HepG2 (cell line): ENCODE measurements around the gene PIK3IP1. TPM values are rescaled to one million over a fixed set of nuclear protein-coding genes. Genes with fewer than 3 reads are reported as not detected.
A peak's percentile ranks its signal among the peaks of the same experiment; 100 is the strongest.

Experiments
- AKAP8 ChIP-seq: sonication (generic); formaldehyde crosslinking; IDR thresholded peaks from 2 replicates; pipeline ENCODE4 v1.5.1; 2020; ENCODE audit warnings: mild to moderate bottlenecking, missing genetic modification reagents
- DMAP1 ChIP-seq: IDR thresholded peaks from 2 replicates; pipeline ENCODE4 v1.6.1; 2016
- EHMT2 ChIP-seq: fragments of 200-600 bp; sonication (generic); IDR thresholded peaks from 2 replicates; pipeline ENCODE4 v1.7.0; 2017; ENCODE audit warnings: antibody characterized with exemption, low read depth, low read length, borderline replicate concordance
- FOXA3 ChIP-seq: IDR thresholded peaks from 2 replicates; pipeline ENCODE4 v1.6.1; 2016; ENCODE audit warnings: missing genetic modification reagents, missing compliant biosample characterization
- FOXP1 ChIP-seq, 2 experiments: fragments of 450-650 bp in 1 of 2; IDR thresholded peaks; 2 replicates each; pipeline ENCODE4 v1.6.1; 2017 to 2018; ENCODE audit warnings: antibody characterized with exemption in 1 of 2
- GABPB1 ChIP-seq: IDR thresholded peaks from 2 replicates; pipeline ENCODE4 v1.6.1; 2016; ENCODE audit warnings: mild to moderate bottlenecking, missing genetic modification reagents, moderate library complexity, missing compliant biosample characterization
- GRHL1 ChIP-seq: sonication (generic); formaldehyde crosslinking; conservative IDR thresholded peaks from 2 replicates; pipeline ENCODE4 v1.8.0; 2022; ENCODE audit warnings: missing genetic modification reagents
- GTF2F1 ChIP-seq: fragments of 150-350 bp; IDR thresholded peaks from 2 replicates; pipeline ENCODE4 v1.6.1; 2014; ENCODE audit warnings: low read length
- KAT2B ChIP-seq: fragments of 150-350 bp; IDR thresholded peaks from 2 replicates; pipeline ENCODE4 v1.6.1; 2014; ENCODE audit warnings: low read depth, low read length, borderline replicate concordance
- KDM5B ChIP-seq: sonication (generic); formaldehyde crosslinking; IDR thresholded peaks from 2 replicates; pipeline ENCODE4 v1.4.0; 2020; ENCODE audit warnings: missing genetic modification reagents, mild to moderate bottlenecking, borderline replicate concordance
- KLF16 ChIP-seq, 2 experiments: sonication (generic) in 1 of 2; formaldehyde crosslinking in 1 of 2; IDR thresholded peaks; 2 replicates each; pipeline versions ENCODE4 v1.6.1 to v1.8.0; 2016 to 2023; ENCODE audit warnings: missing genetic modification reagents in 2 of 2, missing compliant biosample characterization in 1 of 2
- MAX ChIP-seq: IDR thresholded peaks from 2 replicates; pipeline ENCODE4 v1.6.1; 2012; ENCODE audit warnings: inconsistent platforms
- MAZ ChIP-seq, 2 experiments: sonication (generic) in 1 of 2; formaldehyde crosslinking in 1 of 2; IDR thresholded peaks; 2 replicates each; pipeline versions ENCODE4 v1.5.0 to v1.6.1; 2012 to 2020; ENCODE audit warnings: low read depth in 2 of 2, mild to moderate bottlenecking in 2 of 2, borderline replicate concordance in 1 of 2, improper control_type of control experiment in 1 of 2, low read length in 1 of 2, missing genetic modification reagents in 1 of 2, moderate library complexity in 1 of 2
- MTF2 ChIP-seq: sonication (generic); formaldehyde crosslinking; IDR thresholded peaks from 2 replicates; pipeline ENCODE4 v1.5.0; 2020; ENCODE audit warnings: missing genetic modification reagents, borderline replicate concordance
- MXI1 ChIP-seq: IDR thresholded peaks from 3 replicates; pipeline ENCODE4 v1.6.1; 2012; ENCODE audit warnings: low read depth, low read length, inconsistent platforms, borderline replicate concordance
- NFE2L2 ChIP-seq: fragments of 150-350 bp; IDR thresholded peaks from 2 replicates; pipeline ENCODE4 v1.6.1; 2014; ENCODE audit warnings: low read length
- PHF8 ChIP-seq: sonication (generic); formaldehyde crosslinking; IDR thresholded peaks from 2 replicates; pipeline ENCODE4 v1.5.0; 2020; ENCODE audit warnings: missing genetic modification reagents
- POLR2G ChIP-seq: fragments of 200-400 bp; formaldehyde crosslinking; IDR thresholded peaks from 2 replicates; pipeline ENCODE4 v1.6.1; 2018; ENCODE audit warnings: mild to moderate bottlenecking, low read depth, low read length, moderate library complexity
- REXO4 ChIP-seq: sonication (generic); formaldehyde crosslinking; IDR thresholded peaks from 2 replicates; pipeline ENCODE4 v1.8.0; 2022; ENCODE audit warnings: missing genetic modification reagents, mild to moderate bottlenecking, borderline replicate concordance
- SPEN ChIP-seq: sonication (generic); formaldehyde crosslinking; IDR thresholded peaks from 2 replicates; pipeline ENCODE4 v1.5.1; 2020; ENCODE audit warnings: low read depth, mild to moderate bottlenecking, missing genetic modification reagents
- TFDP1 ChIP-seq: IDR thresholded peaks from 2 replicates; pipeline ENCODE4 v1.6.1; 2016; ENCODE audit warnings: missing compliant biosample characterization, missing genetic modification reagents, borderline replicate concordance
- ZNF34 ChIP-seq: sonication (generic); formaldehyde crosslinking; IDR thresholded peaks from 2 replicates; pipeline ENCODE4 v1.4.0; 2020; ENCODE audit warnings: mild to moderate bottlenecking, missing genetic modification reagents, borderline replicate concordance
- ZNF556 ChIP-seq: sonication (generic); formaldehyde crosslinking; IDR thresholded peaks from 2 replicates; pipeline ENCODE4 v1.4.0; 2020; ENCODE audit warnings: mild to moderate bottlenecking, missing genetic modification reagents, borderline replicate concordance
- ZNF569 ChIP-seq: sonication (generic); formaldehyde crosslinking; IDR thresholded peaks from 2 replicates; pipeline ENCODE4 v1.5.0; 2020; ENCODE audit warnings: mild to moderate bottlenecking, missing genetic modification reagents, moderate library complexity, borderline replicate concordance
- ZNF776 ChIP-seq: sonication (generic); formaldehyde crosslinking; IDR thresholded peaks from 2 replicates; pipeline ENCODE4 v1.4.0; 2020; ENCODE audit warnings: mild to moderate bottlenecking, missing genetic modification reagents
- ZNF879 ChIP-seq: sonication (generic); formaldehyde crosslinking; IDR thresholded peaks from 2 replicates; pipeline ENCODE4 v1.8.1; 2023; ENCODE audit warnings: missing genetic modification reagents
- ZNF891 ChIP-seq: sonication (generic); formaldehyde crosslinking; IDR thresholded peaks from 2 replicates; pipeline ENCODE4 v1.5.0; 2020; ENCODE audit warnings: mild to moderate bottlenecking, missing genetic modification reagents
- ZSCAN12 ChIP-seq: sonication (generic); formaldehyde crosslinking; IDR thresholded peaks from 2 replicates; pipeline ENCODE4 v1.9.0; 2021; ENCODE audit warnings: mild to moderate bottlenecking, missing genetic modification reagents
- ZSCAN31 ChIP-seq: sonication (generic); formaldehyde crosslinking; IDR thresholded peaks from 2 replicates; pipeline ENCODE4 v1.5.0; 2020; ENCODE audit warnings: low read depth, mild to moderate bottlenecking, missing genetic modification reagents
- polyA plus RNA-seq, 8 experiments: library from polyadenylated mRNA; depleted of rRNA in 3 of 8; stranded (reverse) in 7 of 8; unstranded in 1 of 8; fragments of >200 nt; fragmentation: Illumina TruSeq in 4 of 8; extraction: Trizol in 4 of 8; gene quantifications; 2 replicates each; pipeline versions ENCODE4 v1.2.1 to v1.2.3, GENCODE V29; 2011 to 2016; ENCODE audit warnings: low read depth in 4 of 8, missing spikeins in 1 of 8, mixed read lengths in 1 of 8; ENCODE audit not compliant: insufficient read depth in 1 of 8
- total RNA-seq, 5 experiments: library from RNA; depleted of rRNA; stranded (reverse); fragments of >200 nt; fragmentation: Illumina TruSeq; extraction: Trizol; gene quantifications; 2 replicates each; pipeline ENCODE4 v1.2.3, GENCODE V29; 2016; ENCODE audit warnings: low read depth in 1 of 5

PIK3IP1 gene
- total and polyA plus RNA-seq, 2 of the 13 experiments (the other 11 are each of a cell fraction or from before 2014, with no cell fraction given) = 1.3 to 2.5 TPM

GRCh38 chr22:31250740-31251600, 41.3 kb downstream of the PIK3IP1 start (continued):
- TF ChIP-seq MAZ (IDR thresholded peaks at IDR 0.05; ENCODE audit: borderline replicate concordance, low read depth, low read length) (no peak), MAZ (CRISPR knock-in tag; IDR thresholded peaks at IDR 0.05; ENCODE audit: low read depth) (no peak), DMAP1 (CRISPR knock-in tag) (no peak), FOXA3 (CRISPR knock-in tag) (0 out of 2 replicates have a peak, but pooled peaks have one; percentile 35), ZNF891 (no peak), KAT2B (no peak), ZNF776 (no peak), GTF2F1 (no peak), REXO4 (CRISPR knock-in tag) (no peak), ZNF556 (CRISPR knock-in tag) (no peak), ZNF569 (CRISPR knock-in tag) (no peak), KDM5B (no peak), EHMT2 (no peak), POLR2G (no peak), KLF16 (CRISPR knock-in tag; IDR thresholded peaks at IDR 0.05) (no peak), ZNF34 (CRISPR knock-in tag) (no peak), ZSCAN31 (CRISPR knock-in tag) (no peak), MTF2 (CRISPR knock-in tag) (no peak), SPEN (CRISPR knock-in tag) (peak; percentile 63; the same call in 1 of the 2 replicates), TFDP1 (CRISPR knock-in tag) (peak; percentile 36; the same call in 1 of the 2 replicates), NFE2L2 (no peak), GRHL1 (CRISPR knock-in tag) (no peak), MAX (peak; percentile 60), AKAP8 (no peak), ZSCAN12 (CRISPR knock-in tag) (no peak), GABPB1 (CRISPR knock-in tag) (no peak), FOXP1 (IDR thresholded peaks at IDR 0.05) (no peak), FOXP1 (CRISPR knock-in tag; IDR thresholded peaks at IDR 0.05) (no peak), MXI1 (0 out of 3 replicates have a peak, but pooled peaks have one; percentile 40), PHF8 (no peak), ZNF879 (CRISPR knock-in tag) (no peak)
